A549 (cell line): ENCODE data around the gene GUK1. TPM values are rescaled to one million over a fixed set of nuclear protein-coding genes. Genes with fewer than 3 reads are reported as not detected.

Source experiments
- ATAC-seq, 2 experiments: fragments of 200-7000 bp in 1 of 2; fragments of >200 bp in 1 of 2; cut with Nextera tagmentation in 1 of 2; cut with Tn5 transposase in 1 of 2; 3 replicates each; pipeline versions ENCODE4 v1.8.0 to v1.9.1; 2018 to 2020; ENCODE audit warnings: mild to moderate bottlenecking in 1 of 2, moderate library complexity in 1 of 2
- CTCF ChIA-PET: fragments of 300-600 bp; sonication (Branson Sonifier 250); formaldehyde crosslinking; extraction: SDS; loops from one replicate; lab custom pipeline; 2021; ENCODE audit warnings: antibody characterized with exemption, inconsistent platforms; lab: Yijun Ruan, JAX
- POLR2A ChIA-PET: fragments of 350-600 bp; formaldehyde crosslinking; extraction: SDS; loops from one replicate; lab custom pipeline; 2021; ENCODE audit warnings: antibody characterized with exemption, inconsistent platforms; lab: Yijun Ruan, JAX
- DNase-seq, 2 experiments: peaks; one replicate each; pipeline versions ENCODE4 v3.0.0 to v3.0.0-alpha.2; 2011 to 2016; ENCODE audit warnings: low read depth in 1 of 2, low spot score in 1 of 2
- FAIRE-seq: peaks from 2 replicates; lab custom pipeline; 2011; peaks lifted over from hg19 to GRCh38; lab: Jason Lieb, UNC
- H3K27ac ChIP-seq, 2 experiments: fragments of >200 bp; sonication (Bioruptor Twin); formaldehyde crosslinking; 3 replicates each; pipeline ENCODE4 v1.5.1; 2016 to 2017
- H3K4me1 ChIP-seq: fragments of >200 bp; sonication (Bioruptor Twin); formaldehyde crosslinking; 3 replicates; pipeline ENCODE4 v1.6.1; 2016
- H3K4me2 ChIP-seq: fragments of >200 bp; sonication (Bioruptor Twin); formaldehyde crosslinking; 3 replicates; pipeline ENCODE4 v1.6.1; 2016
- H3K4me3 ChIP-seq: fragments of >200 bp; sonication (Bioruptor Twin); formaldehyde crosslinking; 3 replicates; pipeline ENCODE4 v1.5.1; 2016
- H3K9me3 ChIP-seq: fragments of >200 bp; sonication (Bioruptor Twin); formaldehyde crosslinking; 3 replicates; pipeline ENCODE4 v1.6.1; 2016
- CEBPB ChIP-seq, 2 experiments: fragments of >200 bp in 1 of 2; sonication (Bioruptor Twin) in 1 of 2; formaldehyde crosslinking in 1 of 2; IDR thresholded peaks; 2 replicates each; pipeline ENCODE4 v1.6.1; 2012 to 2016
- CHD4 ChIP-seq: fragments of 200-600 bp; sonication (generic); IDR thresholded peaks from 2 replicates; pipeline ENCODE4 v1.6.1; 2016; ENCODE audit warnings: antibody characterized with exemption, mild to moderate bottlenecking, borderline replicate concordance
- EHMT2 ChIP-seq: fragments of 200-600 bp; sonication (generic); IDR thresholded peaks from 2 replicates; pipeline ENCODE4 v1.6.1; 2016; ENCODE audit warnings: antibody characterized with exemption, low read depth, mild to moderate bottlenecking, moderate library complexity
- ESRRA ChIP-seq: fragments of 150-350 bp; IDR thresholded peaks from 2 replicates; pipeline ENCODE4 v1.6.1; 2014; ENCODE audit warnings: mild to moderate bottlenecking, low read length, borderline replicate concordance
- FOSL2 ChIP-seq, 2 experiments: fragments of 450-650 bp in 1 of 2; fragments of >200 bp in 1 of 2; sonication (Bioruptor Twin) in 1 of 2; formaldehyde crosslinking; IDR thresholded peaks; 2 replicates each; pipeline versions ENCODE4 v1.5.0 to v1.6.1; 2016 to 2020; ENCODE audit warnings: mild to moderate bottlenecking in 1 of 2, moderate library complexity in 1 of 2
- HEYL ChIP-seq: fragments of 250-450 bp; sonication (Bioruptor Pico); IDR thresholded peaks from 2 replicates; pipeline ENCODE4 v1.8.0; 2021; ENCODE audit warnings: mild to moderate bottlenecking, moderate library complexity
- HOXA7 ChIP-seq: fragments of 250-450 bp; sonication (Bioruptor Pico); IDR thresholded peaks from 2 replicates; pipeline ENCODE4 v1.5.0; 2020; ENCODE audit warnings: mild to moderate bottlenecking, moderate library complexity
- HOXB5 ChIP-seq: fragments of 250-450 bp; sonication (Bioruptor Pico); IDR thresholded peaks from 2 replicates; pipeline ENCODE4 v1.5.0; 2020; ENCODE audit warnings: mild to moderate bottlenecking, moderate library complexity
- JUN ChIP-seq, 2 experiments: fragments of >200 bp; sonication (Bioruptor Twin); formaldehyde crosslinking; IDR thresholded peaks; 2 replicates in 1 of 2; 3 replicates in 1 of 2; pipeline ENCODE4 v1.6.1; 2016 to 2017
- JUNB ChIP-seq: fragments of >200 bp; sonication (Bioruptor Twin); formaldehyde crosslinking; IDR thresholded peaks from 2 replicates; pipeline ENCODE4 v1.6.1; 2016
- KDM1A ChIP-seq: fragments of 200-600 bp; sonication (generic); IDR thresholded peaks from 2 replicates; pipeline ENCODE4 v1.6.1; 2016; ENCODE audit warnings: low read depth, mild to moderate bottlenecking
- KDM5A ChIP-seq: fragments of 200-600 bp; sonication (generic); IDR thresholded peaks from 2 replicates; pipeline ENCODE4 v1.6.1; 2016; ENCODE audit warnings: antibody characterized with exemption, mild to moderate bottlenecking
- MAFK ChIP-seq: fragments of 450-650 bp; IDR thresholded peaks from 2 replicates; pipeline ENCODE4 v1.6.1; 2014; ENCODE audit not compliant: partially characterized antibody
- NPAS2 ChIP-seq: fragments of 250-450 bp; sonication (Bioruptor Pico); IDR thresholded peaks from 2 replicates; pipeline ENCODE4 v1.8.0; 2022; ENCODE audit warnings: mild to moderate bottlenecking, moderate library complexity, borderline replicate concordance
- POLR2AphosphoS2 ChIP-seq: conservative IDR thresholded peaks from 2 replicates; pipeline ENCODE4 v1.6.1; 2012; ENCODE audit warnings: low read length, improper control_type of control experiment, inconsistent platforms
- RCOR1 ChIP-seq: fragments of 150-350 bp; IDR thresholded peaks from 2 replicates; pipeline ENCODE4 v1.6.1; 2014; ENCODE audit warnings: antibody characterized with exemption, low read length, low read depth
- RFX5 ChIP-seq: fragments of 450-650 bp; IDR thresholded peaks from 2 replicates; pipeline ENCODE4 v1.7.1; 2014; ENCODE audit warnings: antibody characterized with exemption, mild to moderate bottlenecking, moderate library complexity
- RNF2 ChIP-seq: fragments of 200-600 bp; sonication (generic); IDR thresholded peaks from 2 replicates; pipeline ENCODE4 v1.6.1; 2016; ENCODE audit warnings: low read depth, mild to moderate bottlenecking, antibody characterized with exemption, moderate library complexity, borderline replicate concordance
- TP53 ChIP-seq: fragments of 250-450 bp; sonication (Bioruptor Pico); IDR thresholded peaks from 2 replicates; pipeline ENCODE4 v1.5.0; 2021; ENCODE audit warnings: mild to moderate bottlenecking, moderate library complexity
- ZNF302 ChIP-seq: fragments of 250-450 bp; sonication (Bioruptor Pico); IDR thresholded peaks from 2 replicates; pipeline ENCODE4 v1.9.0; 2021; ENCODE audit warnings: inconsistent platforms, mild to moderate bottlenecking, moderate library complexity
- WGBS: methylation state at CpG from one replicate; pipeline ENCODE4 v1.1.6; 2017; ENCODE audit errors: missing lambda C conversion rate; 5-methylcytosine and 5-hydroxymethylcytosine counted together
- polyA plus RNA-seq, 4 experiments: library from polyadenylated mRNA; depleted of rRNA in 3 of 4; stranded (reverse); fragments of >200 nt; fragmentation: RNase III in 1 of 4; extraction: RNeasy Plus Mini Kit Qiagen cat#74134 plus additional on column Dnase treatment in 1 of 4; gene quantifications; 2 replicates in 3 of 4; 3 replicates in 1 of 4; pipeline ENCODE4 v1.2.3, GENCODE V29; 2011 to 2017
- TF ChIP-seq, protein P1 (sequence below): fragments of 450-650 bp; IDR thresholded peaks from 2 replicates; pipeline ENCODE4 v1.6.1; 2014; ENCODE audit warnings: antibody characterized with exemption
- TF ChIP-seq, protein P2 (sequence below): fragments of 250-450 bp; sonication (Bioruptor Pico); IDR thresholded peaks from 2 replicates; pipeline ENCODE4 v1.5.0; 2020; ENCODE audit warnings: low read depth, mild to moderate bottlenecking, moderate library complexity
- TF ChIP-seq, protein P3 (sequence below): fragments of >200 bp; sonication (Bioruptor Twin); formaldehyde crosslinking; IDR thresholded peaks from 3 replicates; pipeline ENCODE4 v1.5.1; 2016
- TF ChIP-seq, protein P4 (sequence below): fragments of 250-450 bp; sonication (Bioruptor Pico); IDR thresholded peaks from 2 replicates; pipeline ENCODE4 v1.5.0; 2021; ENCODE audit warnings: mild to moderate bottlenecking, moderate library complexity, borderline replicate concordance

The GUK1 gene
- polyA plus RNA-seq, 2 of the 4 experiments (the other 2 are of a cell fraction), result 88.9 to 106 TPM

DNA sequence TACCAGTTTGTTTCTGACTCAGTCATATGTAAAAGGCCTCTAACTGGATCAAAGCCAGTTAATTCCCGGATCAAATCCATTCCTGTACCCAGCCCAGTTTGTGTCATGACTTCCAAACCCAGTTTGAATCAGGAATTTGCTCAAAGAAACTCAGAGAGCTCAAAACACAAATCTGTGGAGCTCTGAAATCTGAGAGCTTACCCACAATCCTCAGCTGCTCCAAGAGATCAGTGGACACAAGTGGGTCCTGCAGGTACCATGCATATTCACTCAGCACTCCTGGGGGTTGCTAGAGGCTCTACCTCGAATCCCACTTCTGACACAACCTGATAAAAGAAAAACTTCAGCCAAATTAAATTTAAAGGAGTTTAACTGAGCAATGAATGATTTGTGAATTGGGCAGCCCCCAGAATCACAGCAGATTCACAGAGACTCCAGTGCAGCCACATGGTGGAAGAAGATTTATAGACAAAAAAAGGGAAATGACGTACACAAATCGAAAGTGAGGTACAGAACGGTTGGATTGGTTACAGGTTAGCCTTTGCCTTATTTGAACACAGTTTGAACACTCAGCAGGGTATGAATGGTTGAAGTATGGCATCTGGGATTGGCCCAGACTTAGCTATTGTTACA is 19.1 kb upstream of the GUK1 start:
- no peak for TF ChIP-seq RNF2
- TF ChIP-seq FOSL2 (IDR thresholded peaks at IDR 0.05), result no peak
- TF ChIP-seq FOSL2 (CRISPR knock-in tag; IDR thresholded peaks at IDR 0.05), result no peak
- no peak for TF ChIP-seq HOXB5
- TF ChIP-seq MAFK, result no peak
- TF ChIP-seq, protein P1, sequence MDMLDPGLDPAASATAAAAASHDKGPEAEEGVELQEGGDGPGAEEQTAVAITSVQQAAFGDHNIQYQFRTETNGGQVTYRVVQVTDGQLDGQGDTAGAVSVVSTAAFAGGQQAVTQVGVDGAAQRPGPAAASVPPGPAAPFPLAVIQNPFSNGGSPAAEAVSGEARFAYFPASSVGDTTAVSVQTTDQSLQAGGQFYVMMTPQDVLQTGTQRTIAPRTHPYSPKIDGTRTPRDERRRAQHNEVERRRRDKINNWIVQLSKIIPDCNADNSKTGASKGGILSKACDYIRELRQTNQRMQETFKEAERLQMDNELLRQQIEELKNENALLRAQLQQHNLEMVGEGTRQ, result no peak
- TF ChIP-seq, protein P2, sequence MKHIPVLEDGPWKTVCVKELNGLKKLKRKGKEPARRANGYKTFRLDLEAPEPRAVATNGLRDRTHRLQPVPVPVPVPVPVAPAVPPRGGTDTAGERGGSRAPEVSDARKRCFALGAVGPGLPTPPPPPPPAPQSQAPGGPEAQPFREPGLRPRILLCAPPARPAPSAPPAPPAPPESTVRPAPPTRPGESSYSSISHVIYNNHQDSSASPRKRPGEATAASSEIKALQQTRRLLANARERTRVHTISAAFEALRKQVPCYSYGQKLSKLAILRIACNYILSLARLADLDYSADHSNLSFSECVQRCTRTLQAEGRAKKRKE, result no peak
- TF ChIP-seq, protein P3, sequence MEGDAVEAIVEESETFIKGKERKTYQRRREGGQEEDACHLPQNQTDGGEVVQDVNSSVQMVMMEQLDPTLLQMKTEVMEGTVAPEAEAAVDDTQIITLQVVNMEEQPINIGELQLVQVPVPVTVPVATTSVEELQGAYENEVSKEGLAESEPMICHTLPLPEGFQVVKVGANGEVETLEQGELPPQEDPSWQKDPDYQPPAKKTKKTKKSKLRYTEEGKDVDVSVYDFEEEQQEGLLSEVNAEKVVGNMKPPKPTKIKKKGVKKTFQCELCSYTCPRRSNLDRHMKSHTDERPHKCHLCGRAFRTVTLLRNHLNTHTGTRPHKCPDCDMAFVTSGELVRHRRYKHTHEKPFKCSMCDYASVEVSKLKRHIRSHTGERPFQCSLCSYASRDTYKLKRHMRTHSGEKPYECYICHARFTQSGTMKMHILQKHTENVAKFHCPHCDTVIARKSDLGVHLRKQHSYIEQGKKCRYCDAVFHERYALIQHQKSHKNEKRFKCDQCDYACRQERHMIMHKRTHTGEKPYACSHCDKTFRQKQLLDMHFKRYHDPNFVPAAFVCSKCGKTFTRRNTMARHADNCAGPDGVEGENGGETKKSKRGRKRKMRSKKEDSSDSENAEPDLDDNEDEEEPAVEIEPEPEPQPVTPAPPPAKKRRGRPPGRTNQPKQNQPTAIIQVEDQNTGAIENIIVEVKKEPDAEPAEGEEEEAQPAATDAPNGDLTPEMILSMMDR, result no peak
- TF ChIP-seq HOXA7 (CRISPR knock-in tag), result no peak
- TF ChIP-seq TP53 (CRISPR knock-in tag), result no peak
- no peak for TF ChIP-seq ESRRA
- no peak for TF ChIP-seq KDM5A
- no peak for TF ChIP-seq KDM1A
- Histone ChIP-seq H3K4me1 (no peaks in the 10 kb centered on the region), H3K27ac (no peak overlapping the region), H3K4me3 (no peak overlapping the region), H3K9me3 (peaks cover 19% of the 10 kb centered on the region), H3K4me2 (no peak overlapping the region)
- WGBS, result 48% methylated on average over 5 of the region's 5 CpGs
- ChIA-PET POLR2A (interaction anchor here (1.1 kb wide), 1 partner anchor 11 kb away, joined by 4 read pairs; no protein-coding TSS in a partner anchor), CTCF (interaction anchor here (0.7 to 3.2 kb wide), 3 partner anchors 11 to 132 kb away, joined by 3 to 27 read pairs (median 5); no protein-coding TSS in a partner anchor)
- DNase-seq (no peak), FAIRE-seq (no peak), ATAC-seq (0 out of 6 replicates have a peak, but pooled peaks of 1 of the 2 experiments have one; percentile 40)

DNA sequence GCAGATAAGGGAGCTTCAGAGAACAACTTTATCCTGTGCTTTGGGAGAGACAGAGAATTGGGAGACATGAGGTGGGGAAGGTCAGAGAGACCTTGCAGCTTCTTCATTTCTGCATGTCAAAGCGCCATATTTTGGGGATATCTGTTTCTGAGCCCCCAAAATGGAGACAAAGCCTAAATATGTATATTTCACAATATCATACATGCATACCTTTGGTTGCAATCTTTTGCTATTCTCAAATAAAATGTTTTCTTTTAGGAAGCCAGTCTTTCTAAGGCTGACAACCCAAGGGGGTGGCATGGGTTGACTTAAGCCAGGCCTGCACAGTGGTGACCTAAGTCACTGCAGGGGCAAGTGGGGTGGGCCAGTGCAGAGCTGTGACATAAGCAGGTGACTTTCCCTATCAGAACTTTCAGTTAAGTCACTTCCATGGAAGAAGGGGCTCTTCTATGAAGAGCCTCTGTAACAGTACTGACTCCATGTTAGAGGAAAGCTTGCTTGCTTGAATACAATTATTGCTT is 17.1 kb upstream of the GUK1 start:
- Histone ChIP-seq H3K27ac (no peak overlapping the region), H3K9me3 (peaks cover 11% of the 10 kb centered on the region)
- no peak for FAIRE-seq
- no peak for TF ChIP-seq MAFK
- TF ChIP-seq EHMT2, result no peak
- no peak for TF ChIP-seq CHD4
- TF ChIP-seq, protein P4, sequence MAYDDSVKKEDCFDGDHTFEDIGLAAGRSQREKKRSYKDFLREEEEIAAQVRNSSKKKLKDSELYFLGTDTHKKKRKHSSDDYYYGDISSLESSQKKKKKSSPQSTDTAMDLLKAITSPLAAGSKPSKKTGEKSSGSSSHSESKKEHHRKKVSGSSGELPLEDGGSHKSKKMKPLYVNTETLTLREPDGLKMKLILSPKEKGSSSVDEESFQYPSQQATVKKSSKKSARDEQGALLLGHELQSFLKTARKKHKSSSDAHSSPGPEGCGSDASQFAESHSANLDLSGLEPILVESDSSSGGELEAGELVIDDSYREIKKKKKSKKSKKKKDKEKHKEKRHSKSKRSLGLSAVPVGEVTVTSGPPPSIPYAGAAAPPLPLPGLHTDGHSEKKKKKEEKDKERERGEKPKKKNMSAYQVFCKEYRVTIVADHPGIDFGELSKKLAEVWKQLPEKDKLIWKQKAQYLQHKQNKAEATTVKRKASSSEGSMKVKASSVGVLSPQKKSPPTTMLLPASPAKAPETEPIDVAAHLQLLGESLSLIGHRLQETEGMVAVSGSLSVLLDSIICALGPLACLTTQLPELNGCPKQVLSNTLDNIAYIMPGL (CRISPR knock-in tag), result no peak
- no peak for TF ChIP-seq CEBPB (IDR thresholded peaks at IDR 0.05)
- no peak for TF ChIP-seq ZNF302 (CRISPR knock-in tag)
- no peak for TF ChIP-seq RFX5
- TF ChIP-seq HEYL (CRISPR knock-in tag), result no peak
- TF ChIP-seq NPAS2, result no peak
- TF ChIP-seq JUNB, result no peak
- no peak for TF ChIP-seq TP53 (CRISPR knock-in tag)
- TF ChIP-seq FOSL2 (IDR thresholded peaks at IDR 0.05), result no peak
- no peak for TF ChIP-seq FOSL2 (CRISPR knock-in tag; IDR thresholded peaks at IDR 0.05)
- TF ChIP-seq HOXB5, result no peak
- TF ChIP-seq POLR2AphosphoS2, result no peak
- TF ChIP-seq RCOR1, result no peak
- TF ChIP-seq JUN (IDR thresholded peaks at IDR 0.05), result no peak
- TF ChIP-seq HOXA7 (CRISPR knock-in tag), result no peak
- TF ChIP-seq, all 56 proteins: peak for 0
- Histone ChIP-seq H3K4me3 (no peak overlapping the region), H3K4me2 (no peak overlapping the region), H3K4me1 (no peaks in the 10 kb centered on the region)
- ATAC-seq, result no peak
- CTCF ChIA-PET, result interaction anchor here (0.9 to 3.2 kb wide), 6 partner anchors 9 to 124 kb away, joined by 3 to 27 read pairs (median 4); partner anchors contain the start of gene IBA57
- DNase-seq, result no peak
- 15% methylated on average over 1 of the region's 1 CpG for WGBS
- POLR2A ChIA-PET, result no interaction called here
